ENCODE measurements around the gene MAPK8IP3.

Gene MAPK8IP3

GRCh38 chr16:1705688-1706385, at the start of gene MAPK8IP3:
Gene MAPK8IP3, plus strand, starts transcription at chr16:1706195. Its CDS starts 145 bp downstream, at chr16:1706340.
- DNase-seq, result peak; percentile 91

- no peak for DNase-seq
These were observed 49.0 kb upstream of the MAPK8IP3 start for GRCh38 chr16:1656808-1657617.

GRCh38 chr16:1657841-1658240, 48.2 kb upstream of the MAPK8IP3 start:
- no peak for DNase-seq

GRCh38 chr16:1659031-1659430, 47.0 kb upstream of the MAPK8IP3 start:
- no peak for DNase-seq

- no peak for DNase-seq
These were observed 44.2 kb upstream of the MAPK8IP3 start for GRCh38 chr16:1661826-1662225.

DNA sequence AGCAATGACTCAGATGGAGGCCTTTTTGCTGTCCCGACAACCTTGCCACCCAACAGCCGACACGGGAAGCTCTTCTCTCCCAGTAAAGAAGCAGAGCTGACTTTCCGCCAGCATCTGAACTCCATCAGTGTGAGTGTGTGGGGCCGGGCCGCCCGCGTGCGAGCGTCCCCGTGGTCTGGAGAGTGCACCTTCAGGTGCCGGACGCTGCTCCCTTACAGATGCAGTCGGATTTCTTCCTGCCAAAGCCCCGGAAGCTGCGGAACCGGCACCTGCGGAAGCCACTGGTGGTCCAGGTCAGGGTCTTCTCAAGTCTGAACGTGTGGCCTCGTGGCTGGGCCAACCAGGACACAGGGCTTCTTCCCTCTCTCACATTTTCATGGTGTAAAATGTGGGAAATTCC, 43.5 kb upstream of the MAPK8IP3 start:
- DNase-seq, result no peak

DNA sequence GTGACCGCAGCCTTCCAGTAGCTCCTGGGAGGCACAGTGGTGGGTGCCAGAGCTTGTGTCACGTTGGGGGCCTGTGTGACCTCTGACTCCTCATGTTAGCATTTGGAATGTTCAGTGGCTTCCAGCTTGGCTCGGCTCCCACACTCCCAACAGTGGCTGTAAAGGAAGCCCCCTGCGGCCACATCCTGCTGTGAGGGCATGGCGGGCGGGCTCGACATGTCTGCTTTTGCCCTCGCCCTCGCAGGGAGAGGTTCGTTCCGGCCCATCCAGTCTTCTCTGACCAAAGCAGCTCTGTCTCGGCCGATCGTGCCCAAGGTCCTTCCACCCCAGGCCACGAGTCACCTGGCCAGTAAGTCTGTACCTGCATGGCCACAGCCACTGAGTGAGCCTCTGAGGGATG, 40.2 kb upstream of the MAPK8IP3 start:
- DNase-seq, result no peak

GRCh38 chr16:1666316-1666715, 39.7 kb upstream of the MAPK8IP3 start:
- DNase-seq, result no peak

DNA sequence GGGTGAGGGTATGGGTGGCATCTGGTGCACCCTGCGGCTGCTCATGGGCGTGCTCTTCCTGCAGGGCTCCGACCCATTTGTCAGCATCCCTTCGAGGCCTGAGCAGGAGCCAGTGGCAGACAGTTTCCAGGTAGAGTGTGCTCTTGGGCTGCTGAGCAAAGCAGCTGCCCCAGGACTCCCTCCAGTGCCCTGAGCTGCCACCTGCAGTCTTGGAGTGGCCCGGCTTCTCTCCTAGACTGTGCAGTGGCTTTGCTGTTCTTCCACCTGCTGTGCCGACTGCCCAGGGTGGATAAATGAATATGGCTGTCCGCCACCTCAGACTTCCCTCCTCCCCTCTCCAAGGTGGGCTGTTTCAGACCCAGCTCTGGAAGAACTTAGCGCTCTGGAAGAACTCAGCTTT, 38.7 kb upstream of the MAPK8IP3 start:
- DNase-seq, result no peak

- no peak for DNase-seq
These were observed 38.1 kb upstream of the MAPK8IP3 start for GRCh38 chr16:1667916-1668315.

DNA sequence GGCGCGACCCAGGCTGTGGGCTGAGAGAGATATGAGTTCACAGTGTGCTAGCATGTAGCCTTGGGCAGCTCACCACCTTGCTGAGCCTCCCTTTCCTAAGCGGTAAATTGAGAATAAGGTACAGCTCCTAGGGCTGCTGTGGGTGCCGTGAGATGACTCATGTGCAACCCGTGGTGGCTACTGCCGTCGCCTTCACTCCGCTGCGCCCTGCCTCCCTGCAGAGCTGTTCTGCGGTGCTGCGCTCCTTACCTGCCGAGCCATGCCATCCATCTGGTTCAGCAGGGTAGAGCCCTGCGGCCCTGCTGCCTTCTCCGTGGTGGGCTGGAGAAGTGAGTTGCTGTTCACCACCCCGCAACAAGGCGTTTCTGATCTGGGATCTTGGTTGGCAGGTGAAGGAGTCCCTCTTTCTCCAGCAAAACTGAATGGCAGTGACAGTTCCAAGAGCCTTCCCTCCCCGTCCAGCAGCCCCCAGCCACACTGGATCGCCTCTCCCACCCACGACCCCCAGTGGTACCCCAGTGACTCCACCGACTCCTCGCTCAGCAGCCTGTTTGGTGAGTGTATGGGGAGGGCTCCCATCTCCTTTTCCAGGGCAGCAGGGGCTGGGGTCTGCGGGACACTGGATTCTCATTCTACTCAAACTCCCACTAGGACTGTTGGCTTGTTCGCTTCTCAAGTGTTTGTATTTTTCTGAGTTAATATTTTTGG, 37.2 kb upstream of the MAPK8IP3 start:
- no peak for DNase-seq

DNA sequence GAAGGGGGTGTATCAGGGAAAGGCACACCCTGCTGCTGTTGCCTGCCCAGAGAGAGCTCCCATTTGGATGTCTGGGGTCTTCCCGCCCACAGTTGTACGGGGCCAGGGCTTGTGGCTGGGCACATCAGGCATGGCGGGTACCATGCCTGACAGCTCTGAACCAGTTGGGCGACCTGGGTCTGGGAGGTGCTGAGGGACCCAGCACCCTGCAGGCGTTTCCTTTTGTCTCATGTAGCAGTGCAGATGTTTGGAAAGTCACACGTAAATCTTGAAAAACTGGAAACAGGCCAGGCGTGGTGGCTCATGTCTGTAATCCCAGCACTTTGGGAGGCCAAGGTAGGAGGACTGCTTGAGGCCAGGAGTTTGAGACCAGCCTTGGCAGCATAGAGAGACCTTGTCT, 36.3 kb upstream of the MAPK8IP3 start:
- DNase-seq, result no peak

DNA sequence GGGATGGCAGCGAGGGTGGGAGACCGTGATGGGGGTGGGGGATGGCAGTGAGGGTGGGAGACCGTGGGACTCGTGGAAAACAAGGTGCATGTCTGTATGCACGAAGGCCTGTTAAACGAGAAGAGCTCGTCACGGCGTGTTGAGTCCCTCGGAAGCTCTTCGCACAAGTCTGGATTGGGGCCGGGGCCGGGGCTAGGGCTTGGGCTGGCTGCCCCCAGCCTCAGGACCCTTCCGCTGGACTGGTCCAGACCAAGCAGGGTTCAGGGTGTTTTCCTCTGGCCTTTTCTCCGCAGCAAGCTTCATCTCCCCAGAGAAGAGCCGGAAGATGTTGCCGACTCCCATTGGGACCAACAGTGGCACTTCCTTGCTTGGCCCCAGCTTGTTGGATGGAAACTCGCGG, 35.6 kb upstream of the MAPK8IP3 start:
- DNase-seq, result no peak

- no peak for DNase-seq
These were observed 35.1 kb upstream of the MAPK8IP3 start for GRCh38 chr16:1670866-1671265.

GRCh38 chr16:1673424-1674151, 32.4 kb upstream of the MAPK8IP3 start:
- DNase-seq, result no peak

DNA sequence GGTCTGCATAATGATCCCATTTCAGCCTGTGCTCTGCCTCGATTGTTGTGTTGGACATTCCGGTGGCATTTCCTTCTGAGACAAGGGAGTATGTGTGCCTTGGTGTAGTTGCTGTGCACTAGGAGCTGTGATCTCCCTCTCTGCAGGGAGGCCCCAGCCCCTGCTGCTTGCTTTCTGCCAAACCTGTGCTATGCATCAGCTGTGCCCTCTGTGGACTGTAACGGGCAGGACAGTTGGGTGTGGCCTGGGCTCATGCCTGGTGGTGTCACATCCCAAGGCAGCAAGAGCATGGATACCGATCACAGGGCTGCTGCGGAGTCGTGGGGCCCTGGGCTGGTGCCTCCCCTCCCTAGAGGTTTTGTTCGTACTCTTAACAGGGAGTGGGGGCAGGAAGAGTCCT, 31.7 kb upstream of the MAPK8IP3 start:
- no peak for DNase-seq

DNA sequence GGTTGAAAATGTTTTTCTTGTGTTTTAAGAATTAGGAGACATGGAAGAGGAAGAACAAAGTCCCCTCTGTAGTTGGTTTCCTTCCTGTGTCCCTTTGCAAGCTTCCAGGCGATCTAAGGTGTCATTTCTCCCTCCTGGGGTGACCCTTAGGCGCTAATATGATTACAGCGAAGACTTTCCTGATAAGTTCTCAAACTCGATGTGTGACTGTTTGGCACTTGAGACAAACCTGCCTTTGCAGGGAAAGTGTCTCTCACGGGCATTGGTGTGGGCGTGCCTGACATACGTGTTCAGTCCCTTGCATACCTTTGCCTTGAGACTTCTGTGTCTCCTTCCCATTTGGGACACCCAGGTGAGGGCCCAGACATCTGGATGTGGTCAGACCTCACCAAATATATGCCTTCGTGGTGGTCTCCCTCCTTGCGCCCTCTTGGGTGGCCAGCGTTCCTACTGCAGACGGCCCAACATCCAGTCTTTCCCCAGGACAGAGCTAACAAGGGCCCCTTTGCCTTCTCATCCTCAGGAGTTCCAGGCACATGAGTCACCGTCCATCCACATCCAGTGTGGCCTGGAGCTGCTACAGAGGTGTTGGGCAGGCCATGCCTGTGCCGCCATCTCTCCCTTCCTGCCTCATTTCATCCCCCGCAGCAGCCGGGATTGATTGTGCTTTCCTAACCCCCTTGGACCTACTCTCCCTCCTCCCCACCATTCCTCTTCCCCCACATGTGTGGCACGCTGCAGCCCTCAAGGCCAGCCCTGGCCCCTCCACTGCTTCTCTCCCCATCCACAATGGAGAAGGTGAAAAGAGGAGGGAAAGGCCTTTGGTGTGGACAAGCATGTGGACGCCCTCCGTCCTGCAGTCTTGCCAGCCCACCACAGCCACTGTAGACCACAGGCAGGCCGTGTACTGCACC, 31.0 kb upstream of the MAPK8IP3 start:
- DNase-seq, result no peak

- DNase-seq, result no peak
These were observed 29.3 kb upstream of the MAPK8IP3 start for GRCh38 chr16:1676661-1677060.

DNA sequence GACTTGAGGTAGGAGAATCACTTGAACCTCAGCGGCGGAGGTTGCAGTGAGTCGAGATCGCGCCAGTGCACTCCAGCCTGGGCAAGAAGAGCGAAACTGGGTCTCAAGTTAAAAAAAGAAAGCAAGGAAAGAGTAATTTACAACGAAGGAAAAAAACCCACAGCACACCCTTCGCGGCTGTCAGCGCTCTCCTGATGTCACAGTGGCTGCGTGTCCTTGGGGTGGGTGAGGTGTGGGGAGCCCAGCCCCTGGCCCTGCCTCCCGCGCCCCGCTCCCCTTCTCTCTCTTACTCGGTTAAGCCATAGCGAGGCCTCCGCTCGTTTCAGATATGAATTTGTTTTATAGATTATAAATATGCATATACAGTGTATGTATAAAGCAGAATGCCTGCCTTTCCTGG, 28.7 kb upstream of the MAPK8IP3 start:
- no peak for DNase-seq

DNA sequence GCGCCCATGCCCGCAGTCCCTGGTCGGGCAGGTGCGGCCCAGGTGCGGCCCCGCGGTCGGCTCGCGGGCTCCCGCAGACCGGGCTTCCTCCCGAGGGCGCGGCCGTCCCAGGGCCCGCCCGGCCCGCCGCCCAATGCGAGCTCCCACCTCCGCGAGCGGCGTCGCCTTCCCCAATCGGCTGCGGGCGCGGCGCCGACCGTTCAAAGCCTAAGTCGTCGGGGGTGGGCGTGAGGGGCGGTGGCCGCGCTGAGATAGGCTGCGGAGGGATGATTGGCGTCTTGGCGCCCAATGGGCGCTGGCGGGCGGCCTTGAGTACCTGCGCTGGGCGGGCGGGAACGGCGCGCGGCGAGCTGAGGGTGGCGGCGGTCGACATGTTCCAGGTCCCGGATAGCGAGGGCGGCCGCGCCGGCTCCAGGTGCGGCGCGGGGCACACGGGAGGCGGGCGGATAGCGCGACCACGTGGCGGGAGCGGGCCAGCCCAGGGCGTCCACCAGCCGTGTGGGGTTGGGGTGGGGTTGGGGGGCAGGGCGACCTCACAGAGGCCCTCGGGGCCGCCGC, 28.0 kb upstream of the MAPK8IP3 start, which contains the start of gene JPT2:
Gene JPT2, plus strand, starts transcription at position 338 of the 558 bp plus-strand sequence. Its CDS starts 34 bp downstream, at position 372.
- peak; percentile 91 for DNase-seq

- peak; percentile 34 for DNase-seq
These were observed 27.4 kb upstream of the MAPK8IP3 start for GRCh38 chr16:1678500-1679098.
